ENCODE results near the gene MGAT5B. TPM values are rescaled to one million over a fixed set of nuclear protein-coding genes. Genes with fewer than 3 reads are reported as not detected.

Gene MGAT5B
- total RNA-seq, 1 donor from 2014 or later, result 7.5 TPM

DNA sequence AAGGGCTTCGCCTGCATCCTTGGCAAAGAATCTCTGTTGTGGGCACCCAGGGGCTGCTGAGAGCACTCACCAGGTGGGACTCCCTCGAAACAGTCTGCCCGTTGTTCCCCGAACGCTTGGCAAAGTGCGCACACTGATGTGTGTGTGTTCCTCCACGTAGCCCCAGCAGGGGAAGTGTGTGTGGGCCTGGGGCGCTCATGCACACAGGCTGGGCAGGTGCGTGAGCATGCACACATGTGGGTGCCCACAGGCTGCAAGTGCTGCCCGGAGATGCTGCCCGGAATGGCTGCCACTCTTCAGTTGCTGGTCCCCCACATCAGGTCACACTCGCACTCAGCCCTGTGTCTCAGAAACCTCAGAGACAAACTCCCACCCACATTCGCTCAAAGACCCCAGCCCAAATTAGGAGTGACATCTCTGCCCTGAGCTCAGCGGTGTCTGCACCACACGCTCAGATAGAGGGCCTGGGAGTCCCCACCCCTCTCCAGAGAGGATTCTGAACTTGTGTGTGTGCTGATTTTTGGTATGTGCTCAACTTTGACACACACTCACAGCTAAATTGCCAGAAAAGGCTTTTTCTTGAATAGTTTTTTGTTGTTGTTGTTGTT, 119.4 kb downstream of the MGAT5B start:
- TF ChIP-seq, protein P1, sequence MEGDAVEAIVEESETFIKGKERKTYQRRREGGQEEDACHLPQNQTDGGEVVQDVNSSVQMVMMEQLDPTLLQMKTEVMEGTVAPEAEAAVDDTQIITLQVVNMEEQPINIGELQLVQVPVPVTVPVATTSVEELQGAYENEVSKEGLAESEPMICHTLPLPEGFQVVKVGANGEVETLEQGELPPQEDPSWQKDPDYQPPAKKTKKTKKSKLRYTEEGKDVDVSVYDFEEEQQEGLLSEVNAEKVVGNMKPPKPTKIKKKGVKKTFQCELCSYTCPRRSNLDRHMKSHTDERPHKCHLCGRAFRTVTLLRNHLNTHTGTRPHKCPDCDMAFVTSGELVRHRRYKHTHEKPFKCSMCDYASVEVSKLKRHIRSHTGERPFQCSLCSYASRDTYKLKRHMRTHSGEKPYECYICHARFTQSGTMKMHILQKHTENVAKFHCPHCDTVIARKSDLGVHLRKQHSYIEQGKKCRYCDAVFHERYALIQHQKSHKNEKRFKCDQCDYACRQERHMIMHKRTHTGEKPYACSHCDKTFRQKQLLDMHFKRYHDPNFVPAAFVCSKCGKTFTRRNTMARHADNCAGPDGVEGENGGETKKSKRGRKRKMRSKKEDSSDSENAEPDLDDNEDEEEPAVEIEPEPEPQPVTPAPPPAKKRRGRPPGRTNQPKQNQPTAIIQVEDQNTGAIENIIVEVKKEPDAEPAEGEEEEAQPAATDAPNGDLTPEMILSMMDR (conservative IDR thresholded peaks at IDR 0.05; ENCODE audit: low read depth, low read length), result no peak
- no peak for DNase-seq (ENCODE audit: low read depth)
- H3K4me3 ChIP-seq (ENCODE audit: low read depth, low read length), result no peak overlapping the region

GRCh38 chr17:76988796-76989195, 120.6 kb downstream of the MGAT5B start:
- no peak for DNase-seq (ENCODE audit: low read depth)
- H3K4me3 ChIP-seq (ENCODE audit: low read depth, low read length), result no peak overlapping the region
- TF ChIP-seq, protein P1 (conservative IDR thresholded peaks at IDR 0.05; ENCODE audit: low read depth, low read length), result no peak

- TF ChIP-seq, protein P1 (conservative IDR thresholded peaks at IDR 0.05; ENCODE audit: low read depth, low read length), result no peak
- no peak for DNase-seq (ENCODE audit: low read depth)
- H3K4me3 ChIP-seq (ENCODE audit: low read depth, low read length), result no peak overlapping the region
These were observed 121.3 kb downstream of the MGAT5B start for GRCh38 chr17:76989519-76989918.

- DNase-seq (ENCODE audit: low read depth), result no peak
- TF ChIP-seq, protein P1 (conservative IDR thresholded peaks at IDR 0.05; ENCODE audit: low read depth, low read length), result no peak
These were observed 124.7 kb downstream of the MGAT5B start for GRCh38 chr17:76992891-76993290.

GRCh38 chr17:76993651-76994050, 125.4 kb downstream of the MGAT5B start:
- no peak for DNase-seq (ENCODE audit: low read depth)
- H3K4me3 ChIP-seq (ENCODE audit: low read depth, low read length), result no peak overlapping the region

More at GRCh38 chr17:76992891-76993290, 124.7 kb downstream of the MGAT5B start:
- H3K4me3 ChIP-seq (ENCODE audit: low read depth, low read length), result no peak overlapping the region

DNA sequence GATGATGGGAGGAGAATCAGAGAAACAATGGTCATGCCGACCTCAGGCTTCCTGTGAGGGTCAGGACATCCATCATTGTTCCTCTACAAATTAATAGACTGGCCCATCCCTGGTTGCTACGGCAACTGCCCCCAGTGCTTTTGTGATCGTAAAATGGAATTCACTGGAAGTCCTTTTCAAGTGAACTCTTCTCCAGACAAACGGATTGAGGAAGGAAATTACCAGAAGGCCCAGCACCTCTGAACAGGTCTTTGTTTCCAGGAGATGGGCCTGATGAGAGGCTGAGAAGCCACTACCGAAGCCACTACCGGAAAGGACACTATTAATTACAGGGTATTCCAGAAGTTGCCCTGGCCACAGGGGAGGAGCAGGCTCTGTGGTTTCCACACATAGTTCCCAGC, 126.0 kb downstream of the MGAT5B start:
- TF ChIP-seq, protein P1 (conservative IDR thresholded peaks at IDR 0.05; ENCODE audit: low read depth, low read length), result no peak
- no peak overlapping the region for H3K4me3 ChIP-seq (ENCODE audit: low read depth, low read length)
- DNase-seq (ENCODE audit: low read depth), result no peak

More at GRCh38 chr17:76993651-76994050, 125.4 kb downstream of the MGAT5B start:
- TF ChIP-seq, protein P1 (conservative IDR thresholded peaks at IDR 0.05; ENCODE audit: low read depth, low read length), result no peak
